SK-N-MC (cell line): ENCODE results near the gene CAPN8.

Experiments
- EZH2 ChIP-seq: fragments of 200-600 bp; sonication (generic); IDR thresholded peaks from one replicate; pipeline ENCODE4 v1.6.1; 2017; ENCODE audit warnings: antibody characterized with exemption
- FOXP2 ChIP-seq: optimal IDR thresholded peaks from 2 replicates; pipeline ENCODE3; 2011; ENCODE audit warnings: mild to moderate bottlenecking, moderate library complexity; ENCODE audit not compliant: insufficient read depth; ENCODE audit errors: extremely low read length, control extremely low read depth
- POLR2AphosphoS5 ChIP-seq: IDR thresholded peaks from 2 replicates; pipeline ENCODE4 v1.6.1; 2012; ENCODE audit warnings: mild to moderate bottlenecking, low read depth, low read length, borderline replicate concordance

GRCh38 chr1:223500560-223501425 is 164.7 kb downstream of the CAPN8 start:
- TF ChIP-seq POLR2AphosphoS5, result no peak
- TF ChIP-seq EZH2, result no peak
- no peak for TF ChIP-seq FOXP2
